ENCODE data around the gene HSD11B2. TPM values are rescaled to one million over a fixed set of nuclear protein-coding genes. Genes with fewer than 3 reads are reported as not detected.

Gene HSD11B2
- total RNA-seq, 2 donors from 2014 or later: not detected

DNA sequence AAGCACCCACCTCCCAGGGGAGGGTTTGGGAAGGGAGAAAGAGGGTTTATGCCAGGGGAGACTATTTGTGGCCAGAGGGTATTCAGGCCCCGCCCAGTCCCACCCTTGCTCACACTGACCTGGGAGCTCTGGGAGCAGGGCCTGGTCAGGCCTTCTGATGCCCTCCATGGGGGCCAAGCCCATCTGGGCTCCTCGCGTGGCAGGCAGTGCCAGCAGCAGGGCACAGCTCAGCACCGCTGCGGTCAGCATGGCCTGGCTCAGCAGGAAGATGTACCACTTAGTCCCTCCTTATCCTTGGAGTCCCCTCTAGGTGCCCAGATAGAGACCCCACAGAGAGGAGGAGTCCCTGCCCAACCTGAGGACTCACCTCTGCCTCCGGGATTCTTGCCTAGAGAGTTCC lies 52.2 kb downstream of the HSD11B2 start, which contains the start of gene AGRP:
Gene AGRP, minus strand, starts transcription at position 398 of the 400 bp plus-strand sequence. Its CDS starts 149 bp downstream, at position 249.
- Histone ChIP-seq H3K27me3 (no peaks in the 10 kb centered on the region), H3K36me3 (no peaks in the 10 kb centered on the region), H3K4me3 (no peak within 1 kb of the TSS), H3K27ac (no peak within 1 kb of the TSS), H3K4me1 (peaks cover 0 to 40% of the 10 kb centered on the region in 2 donors), H3K9me3 (no peaks in the 10 kb centered on the region)
- no peak for TF ChIP-seq CTCF (IDR thresholded peaks at IDR 0.05)
- no peak for DNase-seq (ENCODE audit: low spot score)

DNA sequence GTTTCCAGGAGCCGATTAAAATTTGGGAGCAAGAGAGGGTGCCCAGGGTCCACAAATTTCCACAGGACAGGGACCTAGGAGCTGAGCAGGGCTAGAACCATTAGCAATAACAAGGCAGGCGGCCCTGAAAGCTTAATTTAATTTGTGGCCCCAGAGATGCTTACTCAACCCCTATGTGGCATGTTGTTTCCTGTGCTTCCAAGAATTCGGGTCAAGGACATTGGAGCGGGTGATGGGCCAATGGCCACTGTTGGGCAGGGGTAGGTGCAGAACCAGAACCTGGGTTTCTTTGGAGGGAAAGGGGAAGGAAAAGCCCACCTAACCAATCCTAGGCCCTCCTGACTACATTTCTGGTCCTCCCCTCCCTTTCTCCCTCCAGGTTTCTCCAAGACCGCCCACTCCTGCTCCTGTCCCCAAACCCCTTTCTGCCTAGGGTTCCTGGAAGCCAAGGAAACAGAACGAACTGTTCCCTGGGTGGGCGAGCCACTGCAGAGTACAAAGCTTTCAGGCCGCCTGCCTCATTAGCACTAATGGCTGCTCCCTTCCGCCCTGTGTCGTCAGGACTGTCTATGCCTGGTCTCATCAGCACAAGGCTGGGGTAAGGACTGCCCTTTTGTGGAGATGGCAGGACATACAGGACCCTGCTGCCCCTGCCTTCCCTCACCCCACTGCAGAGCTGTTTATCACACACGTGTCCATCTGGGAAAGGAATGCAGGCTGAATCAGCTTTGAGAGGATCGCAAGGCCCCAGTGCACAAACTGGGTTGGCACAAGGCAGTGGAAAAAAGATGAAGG lies 53.0 kb downstream of the HSD11B2 start:
- Histone ChIP-seq H3K27ac (no peak overlapping the region), H3K36me3 (no peaks in the 10 kb centered on the region), H3K4me1 (peaks cover 0 to 38% of the 10 kb centered on the region in 2 donors), H3K9me3 (no peaks in the 10 kb centered on the region), H3K4me3 (no peak overlapping the region), H3K27me3 (no peaks in the 10 kb centered on the region)
- TF ChIP-seq CTCF (IDR thresholded peaks at IDR 0.05): no peak
- DNase-seq (ENCODE audit: low spot score): no peak

GRCh38 chr16:67486805-67487204 lies 55.9 kb downstream of the HSD11B2 start:
- no peak for TF ChIP-seq CTCF (IDR thresholded peaks at IDR 0.05)
- no peaks in the 10 kb centered on the region for H3K27me3 ChIP-seq
- H3K36me3 ChIP-seq: no peaks in the 10 kb centered on the region
- H3K27ac ChIP-seq: no peak overlapping the region
- H3K4me1 ChIP-seq: peaks cover 0 to 35% of the 10 kb centered on the region in 2 donors
- no peak overlapping the region for H3K4me3 ChIP-seq
- DNase-seq (ENCODE audit: low spot score): no peak
- no peaks in the 10 kb centered on the region for H3K9me3 ChIP-seq

Other genes starting within 250 kb of the HSD11B2 start
- gene MATCAP1, start 247.2 kb upstream of the HSD11B2 start, total RNA-seq: 1 to 10 TPM; 4.2 to 7.8 TPM
- gene EXOC3L1, start 241.0 kb upstream of the HSD11B2 start, total RNA-seq: 1 to 10 TPM; 2.2 to 2.5 TPM
- 10 to 100 TPM; 53.8 to 70.3 TPM for gene E2F4, start 239.0 kb upstream of the HSD11B2 start, total RNA-seq
- gene ELMO3, start 232.0 kb upstream of the HSD11B2 start, total RNA-seq: 1 to 10 TPM in 1 of 2 donors, under 1 TPM in 1; 0.37 to 2.2 TPM
- gene TMEM208, start 204.0 kb upstream of the HSD11B2 start, total RNA-seq: 10 to 100 TPM; 16.9 to 27.8 TPM
- 10 to 100 TPM in 1 of 2 donors, 1 to 10 TPM in 1; 5.3 to 11.6 TPM for gene FHOD1, start 183.6 kb upstream of the HSD11B2 start, total RNA-seq
- gene SLC9A5, start 182.1 kb upstream of the HSD11B2 start, total RNA-seq: 1 to 10 TPM; 1.5 to 2.4 TPM
- 1 to 10 TPM; 1.1 to 3.9 TPM for gene PLEKHG4, start 151.6 kb upstream of the HSD11B2 start, total RNA-seq
- gene KCTD19, start 104.4 kb upstream of the HSD11B2 start, total RNA-seq: under 1 TPM in 1 of 2 donors, not detected in 1; 0.08 TPM
- under 1 TPM; 0.33 to 0.43 TPM for gene LRRC36, start 104.3 kb upstream of the HSD11B2 start, total RNA-seq
- gene TPPP3, start 37.6 kb upstream of the HSD11B2 start, total RNA-seq: 10 to 100 TPM; 24.1 to 56.4 TPM
- gene ZDHHC1, start 14.6 kb upstream of the HSD11B2 start, total RNA-seq: 10 to 100 TPM in 1 of 2 donors, 1 to 10 TPM in 1; 8.9 to 11.8 TPM
- gene ATP6V0D1, start 50.0 kb downstream of the HSD11B2 start, total RNA-seq: 10 to 100 TPM; 79.7 to 95.7 TPM
- not detected for gene AGRP, start 52.4 kb downstream of the HSD11B2 start, total RNA-seq
- 10 to 100 TPM; 43.9 to 66.9 TPM for gene RIPOR1, start 97.7 kb downstream of the HSD11B2 start, total RNA-seq
- gene CTCF, start 131.4 kb downstream of the HSD11B2 start, total RNA-seq: 10 to 100 TPM; 24.5 to 31.6 TPM
- under 1 TPM in 1 of 2 donors, not detected in 1; 0.47 TPM for gene CARMIL2, start 214.0 kb downstream of the HSD11B2 start, total RNA-seq
- 10 to 100 TPM in 1 of 2 donors, 1 to 10 TPM in 1; 7.0 to 10.8 TPM for gene ACD, start 229.1 kb downstream of the HSD11B2 start, total RNA-seq
- 1 to 10 TPM; 3.9 to 5.6 TPM for gene PARD6A, start 229.8 kb downstream of the HSD11B2 start, total RNA-seq
- gene ENKD1, start 235.6 kb downstream of the HSD11B2 start, total RNA-seq: 10 to 100 TPM in 1 of 2 donors, 1 to 10 TPM in 1; 9.2 to 12.3 TPM
- gene C16orf86, start 235.7 kb downstream of the HSD11B2 start, total RNA-seq: 1 to 10 TPM; 3.6 to 7.7 TPM

All from right atrium auricular region (tissue), 2 donors.